Liver (tissue), 9 donors: Measurements from ENCODE around the gene S1PR4. TPM values are rescaled to one million over a fixed set of nuclear protein-coding genes. Genes with fewer than 3 reads are reported as not detected.

ENCODE experiments used
- DNase-seq: peaks from one replicate; pipeline ENCODE4 v3.0.0-alpha.2; 2017; ENCODE audit warnings: low spot score
- H3K27ac ChIP-seq, 2 donors: one replicate each; pipeline ENCODE4 v1.7.0; 2013; ENCODE audit warnings: inconsistent platforms in 2 of 2, low read length in 2 of 2, control low read depth in 1 of 2, low read depth in 1 of 2, mild to moderate bottlenecking in 1 of 2
- H3K27me3 ChIP-seq, 4 donors: one replicate each; pipeline versions ENCODE4 v1.6.1 to v1.7.0; 2013; ENCODE audit warnings: low read length in 3 of 4, inconsistent platforms in 1 of 4, mild to moderate bottlenecking in 1 of 4, moderate library complexity in 1 of 4; ENCODE audit not compliant: control insufficient read depth in 4 of 4, insufficient read depth in 4 of 4
- H3K36me3 ChIP-seq, 4 donors: one replicate each; pipeline versions ENCODE4 v1.6.1 to v1.7.0; 2013; ENCODE audit warnings: low read length in 3 of 4, mild to moderate bottlenecking in 3 of 4, low read depth in 1 of 4, moderate library complexity in 1 of 4; ENCODE audit not compliant: control insufficient read depth in 4 of 4, insufficient read depth in 3 of 4
- H3K4me1 ChIP-seq, 4 donors: one replicate each; pipeline versions ENCODE4 v1.6.1 to v1.7.0; 2013; ENCODE audit warnings: low read length in 3 of 4, mild to moderate bottlenecking in 3 of 4, moderate library complexity in 1 of 4; ENCODE audit not compliant: control insufficient read depth in 4 of 4, insufficient read depth in 4 of 4
- H3K4me3 ChIP-seq, 3 donors: one replicate each; pipeline versions ENCODE4 v1.6.1 to v1.7.0; 2013; ENCODE audit warnings: low read length in 3 of 3, control low read depth in 1 of 3, low read depth in 1 of 3, mild to moderate bottlenecking in 1 of 3
- H3K9ac ChIP-seq, 2 donors: one replicate each; pipeline ENCODE4 v1.7.0; 2013; ENCODE audit warnings: low read length in 2 of 2, mild to moderate bottlenecking in 2 of 2, moderate library complexity in 2 of 2, control low read depth in 1 of 2, low read depth in 1 of 2
- H3K9me3 ChIP-seq, 4 donors: one replicate each; pipeline versions ENCODE4 v1.6.1 to v1.7.0; 2013; ENCODE audit warnings: low read length in 3 of 4; ENCODE audit not compliant: control insufficient read depth in 4 of 4
- EGR1 ChIP-seq, 2 donors: IDR thresholded peaks; 2 replicates each; pipeline ENCODE4 v1.6.1; 2016 to 2018; ENCODE audit warnings: antibody characterized with exemption in 2 of 2, low read depth in 2 of 2
- FOXA1 ChIP-seq: IDR thresholded peaks from 2 replicates; pipeline ENCODE4 v1.6.1; 2016; ENCODE audit warnings: antibody characterized with exemption
- FOXA2 ChIP-seq: IDR thresholded peaks from 2 replicates; pipeline ENCODE4 v1.6.1; 2016; ENCODE audit warnings: antibody characterized with exemption
- GABPA ChIP-seq, 2 donors: IDR thresholded peaks in 1 of 2; conservative IDR thresholded peaks in 1 of 2; 2 replicates each; pipeline ENCODE4 v1.6.1; 2016; ENCODE audit warnings: antibody characterized with exemption in 2 of 2, mild to moderate bottlenecking in 1 of 2, moderate library complexity in 1 of 2
- HNF4A ChIP-seq, 2 donors: conservative IDR thresholded peaks; 2 replicates each; pipeline ENCODE4 v1.6.1; 2016; ENCODE audit warnings: antibody characterized with exemption in 2 of 2, mild to moderate bottlenecking in 2 of 2
- HNF4G ChIP-seq: IDR thresholded peaks from 2 replicates; pipeline ENCODE4 v1.6.1; 2016; ENCODE audit warnings: antibody characterized with exemption
- NR2F2 ChIP-seq: IDR thresholded peaks from 2 replicates; pipeline ENCODE4 v1.6.1; 2016; ENCODE audit warnings: antibody characterized with exemption
- RAD21 ChIP-seq, 2 donors: IDR thresholded peaks; 2 replicates each; pipeline ENCODE4 v1.6.1; 2016; ENCODE audit warnings: antibody characterized with exemption in 2 of 2, mild to moderate bottlenecking in 2 of 2
- RXRA ChIP-seq, 2 donors: IDR thresholded peaks; 2 replicates each; pipeline ENCODE4 v1.6.1; 2017 to 2018; ENCODE audit warnings: antibody characterized with exemption in 2 of 2, mild to moderate bottlenecking in 1 of 2
- SP1 ChIP-seq: IDR thresholded peaks from 2 replicates; pipeline ENCODE4 v1.6.1; 2018; ENCODE audit warnings: antibody characterized with exemption, mild to moderate bottlenecking
- TAF1 ChIP-seq: conservative IDR thresholded peaks from 2 replicates; pipeline ENCODE4 v1.6.1; 2016; ENCODE audit warnings: antibody characterized with exemption, mild to moderate bottlenecking
- YY1 ChIP-seq: IDR thresholded peaks from 2 replicates; pipeline ENCODE4 v1.6.1; 2016; ENCODE audit warnings: antibody characterized with exemption, mild to moderate bottlenecking
- WGBS: extraction: QIAGEN DNeasy Blood & Tissue Kit; methylation state at CpG from one replicate; pipeline ENCODE4 v1.1.7; 2013; 5-methylcytosine and 5-hydroxymethylcytosine counted together
- polyA plus RNA-seq, 2 donors: library from polyadenylated mRNA; stranded (reverse) in 1 of 2; unstranded in 1 of 2; fragments of 200-250 nt in 1 of 2; fragments of >200 nt in 1 of 2; fragmentation: Nextera tagmentation in 1 of 2; extraction: Ambion mirVana in 1 of 2; gene quantifications; one replicate each; pipeline versions ENCODE4 v1.2.1 to v1.2.3, GENCODE V29; 2013 to 2015
- total RNA-seq, 2 donors: library from RNA; depleted of rRNA; stranded (reverse); fragments of >200 nt; gene quantifications; one replicate each; pipeline ENCODE4 v1.2.3, GENCODE V29; 2014
- TF ChIP-seq, protein P1 (sequence below): IDR thresholded peaks from 2 replicates; pipeline ENCODE4 v1.6.1; 2016; ENCODE audit warnings: antibody characterized with exemption, mild to moderate bottlenecking
- TF ChIP-seq, protein P2 (sequence below): IDR thresholded peaks from 2 replicates; pipeline ENCODE4 v1.6.1; 2016; ENCODE audit warnings: antibody characterized with exemption
- TF ChIP-seq, protein P3 (sequence below): IDR thresholded peaks from 2 replicates; pipeline ENCODE4 v1.6.1; 2016; ENCODE audit warnings: antibody characterized with exemption
- TF ChIP-seq, protein P4 (sequence below): IDR thresholded peaks from 2 replicates; pipeline ENCODE4 v1.6.1; 2016; ENCODE audit warnings: antibody characterized with exemption
- TF ChIP-seq, protein P5 (sequence below): fragments of 150-350 bp; IDR thresholded peaks from 2 replicates; pipeline ENCODE4 v1.5.1; 2017; ENCODE audit warnings: improper control_type of control experiment, low read depth, low read length; ENCODE audit not compliant: missing input control
- donor health status: healthy.
- donor health status: healthy.
- donor health status: healthy.
- donor health status: healthy.
- donor health status: healthy.

The S1PR4 gene
- total and polyA plus RNA-seq, 4 donors: 0.93 to 11.0 (median 2.1) TPM

DNA sequence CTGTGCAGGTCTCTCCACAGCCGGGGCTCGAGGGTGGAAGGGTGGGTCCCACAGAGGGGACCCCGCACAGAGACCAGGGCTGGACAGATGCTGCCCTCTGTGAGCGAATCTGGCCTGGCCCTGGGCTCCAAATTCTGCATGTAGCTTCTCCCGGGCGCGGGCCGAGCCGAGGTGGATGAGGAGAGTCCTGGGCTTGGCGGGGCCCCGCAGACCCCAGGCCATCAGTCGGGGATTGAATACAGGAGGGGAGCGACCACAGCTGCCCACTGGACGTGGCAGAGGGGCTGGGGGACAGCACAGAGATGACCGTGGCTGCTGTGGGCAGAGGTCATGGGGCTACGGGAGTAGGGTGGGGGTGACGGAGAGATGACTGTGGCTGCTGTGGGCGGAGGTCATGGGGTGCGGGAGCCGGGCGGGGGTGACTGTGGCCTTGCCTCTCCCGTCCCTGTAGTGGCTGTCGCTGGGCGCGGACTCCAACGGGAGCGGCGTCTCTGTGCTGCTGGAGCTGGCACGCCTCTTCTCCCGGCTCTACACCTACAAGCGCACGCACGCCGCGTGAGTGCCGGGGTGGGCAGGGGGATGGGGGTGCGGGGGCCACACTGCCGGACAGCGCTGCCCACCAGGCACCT lies 22.6 kb downstream of the S1PR4 start:
- Histone ChIP-seq H3K36me3 (peaks cover 2 to 26% (median 10%) of the 10 kb centered on the region in 4 donors), H3K9ac (no peak overlapping the region), H3K4me1 (no peaks in the 10 kb centered on the region), H3K27ac (no peak overlapping the region), H3K9me3 (no peaks in the 10 kb centered on the region), H3K4me3 (no peak overlapping the region), H3K27me3 (no peaks in the 10 kb centered on the region)
- WGBS: 96% methylated on average over 39 of the region's 39 CpGs
- no peak for TF ChIP-seq HNF4A (conservative IDR thresholded peaks at IDR 0.05)
- TF ChIP-seq, protein P1, sequence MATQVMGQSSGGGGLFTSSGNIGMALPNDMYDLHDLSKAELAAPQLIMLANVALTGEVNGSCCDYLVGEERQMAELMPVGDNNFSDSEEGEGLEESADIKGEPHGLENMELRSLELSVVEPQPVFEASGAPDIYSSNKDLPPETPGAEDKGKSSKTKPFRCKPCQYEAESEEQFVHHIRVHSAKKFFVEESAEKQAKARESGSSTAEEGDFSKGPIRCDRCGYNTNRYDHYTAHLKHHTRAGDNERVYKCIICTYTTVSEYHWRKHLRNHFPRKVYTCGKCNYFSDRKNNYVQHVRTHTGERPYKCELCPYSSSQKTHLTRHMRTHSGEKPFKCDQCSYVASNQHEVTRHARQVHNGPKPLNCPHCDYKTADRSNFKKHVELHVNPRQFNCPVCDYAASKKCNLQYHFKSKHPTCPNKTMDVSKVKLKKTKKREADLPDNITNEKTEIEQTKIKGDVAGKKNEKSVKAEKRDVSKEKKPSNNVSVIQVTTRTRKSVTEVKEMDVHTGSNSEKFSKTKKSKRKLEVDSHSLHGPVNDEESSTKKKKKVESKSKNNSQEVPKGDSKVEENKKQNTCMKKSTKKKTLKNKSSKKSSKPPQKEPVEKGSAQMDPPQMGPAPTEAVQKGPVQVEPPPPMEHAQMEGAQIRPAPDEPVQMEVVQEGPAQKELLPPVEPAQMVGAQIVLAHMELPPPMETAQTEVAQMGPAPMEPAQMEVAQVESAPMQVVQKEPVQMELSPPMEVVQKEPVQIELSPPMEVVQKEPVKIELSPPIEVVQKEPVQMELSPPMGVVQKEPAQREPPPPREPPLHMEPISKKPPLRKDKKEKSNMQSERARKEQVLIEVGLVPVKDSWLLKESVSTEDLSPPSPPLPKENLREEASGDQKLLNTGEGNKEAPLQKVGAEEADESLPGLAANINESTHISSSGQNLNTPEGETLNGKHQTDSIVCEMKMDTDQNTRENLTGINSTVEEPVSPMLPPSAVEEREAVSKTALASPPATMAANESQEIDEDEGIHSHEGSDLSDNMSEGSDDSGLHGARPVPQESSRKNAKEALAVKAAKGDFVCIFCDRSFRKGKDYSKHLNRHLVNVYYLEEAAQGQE: no peak
- no peak for TF ChIP-seq YY1
- TF ChIP-seq, protein P2, sequence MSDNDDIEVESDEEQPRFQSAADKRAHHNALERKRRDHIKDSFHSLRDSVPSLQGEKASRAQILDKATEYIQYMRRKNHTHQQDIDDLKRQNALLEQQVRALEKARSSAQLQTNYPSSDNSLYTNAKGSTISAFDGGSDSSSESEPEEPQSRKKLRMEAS: no peak
- TF ChIP-seq FOXA2: no peak
- no peak for TF ChIP-seq SP1
- TF ChIP-seq, protein P3, sequence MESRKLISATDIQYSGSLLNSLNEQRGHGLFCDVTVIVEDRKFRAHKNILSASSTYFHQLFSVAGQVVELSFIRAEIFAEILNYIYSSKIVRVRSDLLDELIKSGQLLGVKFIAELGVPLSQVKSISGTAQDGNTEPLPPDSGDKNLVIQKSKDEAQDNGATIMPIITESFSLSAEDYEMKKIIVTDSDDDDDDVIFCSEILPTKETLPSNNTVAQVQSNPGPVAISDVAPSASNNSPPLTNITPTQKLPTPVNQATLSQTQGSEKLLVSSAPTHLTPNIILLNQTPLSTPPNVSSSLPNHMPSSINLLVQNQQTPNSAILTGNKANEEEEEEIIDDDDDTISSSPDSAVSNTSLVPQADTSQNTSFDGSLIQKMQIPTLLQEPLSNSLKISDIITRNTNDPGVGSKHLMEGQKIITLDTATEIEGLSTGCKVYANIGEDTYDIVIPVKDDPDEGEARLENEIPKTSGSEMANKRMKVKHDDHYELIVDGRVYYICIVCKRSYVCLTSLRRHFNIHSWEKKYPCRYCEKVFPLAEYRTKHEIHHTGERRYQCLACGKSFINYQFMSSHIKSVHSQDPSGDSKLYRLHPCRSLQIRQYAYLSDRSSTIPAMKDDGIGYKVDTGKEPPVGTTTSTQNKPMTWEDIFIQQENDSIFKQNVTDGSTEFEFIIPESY: no peak
- no peak for TF ChIP-seq NR2F2
- DNase-seq: no peak

DNA sequence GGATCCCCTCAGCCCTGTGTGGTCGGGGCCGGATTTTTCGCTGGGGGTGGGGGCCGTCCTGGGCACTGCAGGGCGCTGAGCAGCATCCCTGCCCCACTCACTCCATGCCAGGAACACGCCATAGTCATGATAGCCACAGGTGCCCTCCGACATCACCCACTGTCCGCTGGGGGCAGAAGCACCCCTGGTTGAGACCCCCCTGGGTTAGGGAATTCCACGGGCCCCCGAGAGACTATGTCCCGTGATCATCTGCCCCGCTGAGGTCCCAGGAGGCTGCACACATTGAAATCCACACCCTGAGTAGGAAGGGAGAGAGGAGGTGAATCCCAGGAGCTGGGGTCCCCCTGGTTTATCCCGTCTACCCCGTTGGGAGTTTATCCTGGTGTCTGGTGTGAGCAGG lies 23.3 kb downstream of the S1PR4 start:
- Histone ChIP-seq H3K9me3 (no peaks in the 10 kb centered on the region), H3K27me3 (no peaks in the 10 kb centered on the region), H3K4me3 (no peak overlapping the region), H3K27ac (no peak overlapping the region), H3K9ac (no peak overlapping the region), H3K36me3 (peaks cover 0 to 32% (median 10%) of the 10 kb centered on the region in 4 donors), H3K4me1 (no peaks in the 10 kb centered on the region)
- WGBS: 95% methylated on average over 14 of the region's 14 CpGs
- no peak for DNase-seq
- TF ChIP-seq, protein P4, sequence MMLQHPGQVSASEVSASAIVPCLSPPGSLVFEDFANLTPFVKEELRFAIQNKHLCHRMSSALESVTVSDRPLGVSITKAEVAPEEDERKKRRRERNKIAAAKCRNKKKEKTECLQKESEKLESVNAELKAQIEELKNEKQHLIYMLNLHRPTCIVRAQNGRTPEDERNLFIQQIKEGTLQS: no peak
- no peak for TF ChIP-seq TAF1
- TF ChIP-seq, protein P5, sequence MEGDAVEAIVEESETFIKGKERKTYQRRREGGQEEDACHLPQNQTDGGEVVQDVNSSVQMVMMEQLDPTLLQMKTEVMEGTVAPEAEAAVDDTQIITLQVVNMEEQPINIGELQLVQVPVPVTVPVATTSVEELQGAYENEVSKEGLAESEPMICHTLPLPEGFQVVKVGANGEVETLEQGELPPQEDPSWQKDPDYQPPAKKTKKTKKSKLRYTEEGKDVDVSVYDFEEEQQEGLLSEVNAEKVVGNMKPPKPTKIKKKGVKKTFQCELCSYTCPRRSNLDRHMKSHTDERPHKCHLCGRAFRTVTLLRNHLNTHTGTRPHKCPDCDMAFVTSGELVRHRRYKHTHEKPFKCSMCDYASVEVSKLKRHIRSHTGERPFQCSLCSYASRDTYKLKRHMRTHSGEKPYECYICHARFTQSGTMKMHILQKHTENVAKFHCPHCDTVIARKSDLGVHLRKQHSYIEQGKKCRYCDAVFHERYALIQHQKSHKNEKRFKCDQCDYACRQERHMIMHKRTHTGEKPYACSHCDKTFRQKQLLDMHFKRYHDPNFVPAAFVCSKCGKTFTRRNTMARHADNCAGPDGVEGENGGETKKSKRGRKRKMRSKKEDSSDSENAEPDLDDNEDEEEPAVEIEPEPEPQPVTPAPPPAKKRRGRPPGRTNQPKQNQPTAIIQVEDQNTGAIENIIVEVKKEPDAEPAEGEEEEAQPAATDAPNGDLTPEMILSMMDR: no peak
- TF ChIP-seq, protein P2: no peak
- TF ChIP-seq, protein P1: no peak
- no peak for TF ChIP-seq YY1
- TF ChIP-seq HNF4G: no peak
- TF ChIP-seq GABPA (IDR thresholded peaks at IDR 0.05 in 1 of 2, conservative IDR thresholded peaks at IDR 0.05 in 1 of 2): no peak
- no peak for TF ChIP-seq NR2F2
- TF ChIP-seq RAD21 (IDR thresholded peaks at IDR 0.05): no peak
- no peak for TF ChIP-seq FOXA2
- no peak for TF ChIP-seq FOXA1
- TF ChIP-seq RXRA (IDR thresholded peaks at IDR 0.05): no peak
- TF ChIP-seq, protein P3: no peak
- TF ChIP-seq EGR1 (IDR thresholded peaks at IDR 0.05; ENCODE audit: low read depth in 2 of 2): no peak
- no peak for TF ChIP-seq SP1
